ENCODE results near the gene CD2BP2. TPM values are rescaled to one million over a fixed set of nuclear protein-coding genes. Genes with fewer than 3 reads are reported as not detected.

CD2BP2 gene
- total RNA-seq, result 29.8 TPM
- long read RNA-seq, transcript CD2BP2-201 (7 exons, 3,421 nt), result major isoform, 66 of 95 reads
- long read RNA-seq, partial matches to known transcripts, result 12 of 95 reads
- long read RNA-seq, other reads (novel, unspliced or antisense), result 14 of 95 reads

- Histone ChIP-seq H3K36me3 (peaks cover 65% of the 10 kb centered on the region), H3K27ac (replicated peaks) (peak within 1 kb of the TSS; percentile 95), H3K9me3 (replicated peaks) (no peaks in the 10 kb centered on the region), H3K27me3 (ENCODE audit: low read depth) (no peaks in the 10 kb centered on the region), H3K4me3 (peak within 1 kb of the TSS; percentile 93), H3K4me1 (peaks cover 57% of the 10 kb centered on the region)
- TF ChIP-seq CTCF (IDR thresholded peaks at IDR 0.05; ENCODE audit: borderline replicate concordance), result no peak
- DNase-seq, result peak; percentile 95
- intact Hi-C loops (cut with micrococcal nuclease), result no loop called here
These were observed at the start of gene CD2BP2 for GRCh38 chr16:30355144-30355953. Gene CD2BP2 (minus strand): TSS chr16:30355308. CDS start chr16:30354681, 627 bp downstream.

- intact Hi-C loops (cut with micrococcal nuclease), result no loop called here
- Histone ChIP-seq H3K27me3 (ENCODE audit: low read depth) (no peaks in the 10 kb centered on the region), H3K27ac (replicated peaks) (no peak overlapping the region), H3K9me3 (replicated peaks) (no peaks in the 10 kb centered on the region), H3K36me3 (peaks cover 15% of the 10 kb centered on the region), H3K4me3 (no peak overlapping the region), H3K4me1 (peaks cover 26% of the 10 kb centered on the region)
- TF ChIP-seq CTCF (IDR thresholded peaks at IDR 0.05; ENCODE audit: borderline replicate concordance), result no peak
- DNase-seq, result no peak
These were observed 46.8 kb upstream of the CD2BP2 start for GRCh38 chr16:30401768-30402425.

GRCh38 chr16:30399435-30400186 is 44.5 kb upstream of the CD2BP2 start:
- DNase-seq, result no peak
- Histone ChIP-seq H3K27me3 (ENCODE audit: low read depth) (no peaks in the 10 kb centered on the region), H3K27ac (replicated peaks) (peak overlapping the region; percentile 91), H3K4me1 (peaks cover 40% of the 10 kb centered on the region), H3K36me3 (peaks cover 15% of the 10 kb centered on the region), H3K9me3 (replicated peaks) (no peaks in the 10 kb centered on the region), H3K4me3 (peak overlapping the region; percentile 83)
- TF ChIP-seq CTCF (IDR thresholded peaks at IDR 0.05; ENCODE audit: borderline replicate concordance), result no peak
- intact Hi-C loops (cut with micrococcal nuclease), result no loop called here

- no peak overlapping the region for H3K4me3 ChIP-seq
- no peak for TF ChIP-seq CTCF (IDR thresholded peaks at IDR 0.05; ENCODE audit: borderline replicate concordance)
- no peaks in the 10 kb centered on the region for H3K9me3 ChIP-seq (replicated peaks)
- peaks cover 15% of the 10 kb centered on the region for H3K36me3 ChIP-seq
- no peak for DNase-seq
- H3K27ac ChIP-seq (replicated peaks), result no peak overlapping the region
- peaks cover 47% of the 10 kb centered on the region for H3K4me1 ChIP-seq
- H3K27me3 ChIP-seq (ENCODE audit: low read depth), result no peaks in the 10 kb centered on the region
- intact Hi-C loops (cut with micrococcal nuclease), result no loop called here
These were observed 43.7 kb upstream of the CD2BP2 start for GRCh38 chr16:30398661-30399434.

Data from left ventricle myocardium inferior (tissue), 1 donor.